IMR-90 (cell line): Measurements from ENCODE around the gene PALB2. TPM values are rescaled to one million over a fixed set of nuclear protein-coding genes. Genes with fewer than 3 reads are reported as not detected.

Experiments used
- ATAC-seq: fragments of 200-7000 bp; cut with Tn5 transposase; 2 replicates; pipeline ENCODE4 v1.9.1; 2020; ENCODE audit warnings: low read depth, mild to moderate bottlenecking, moderate library complexity
- BruUV-seq: library from RNA; stranded (reverse); fragments of 400-500 nt; replicated peaks from 2 replicates; lab custom pipeline; 2021; lab: Mats Ljungman, UMichigan
- CTCF ChIA-PET: fragments of 300-600 bp; formaldehyde crosslinking; extraction: SDS; loops from one replicate; lab custom pipeline; 2021; ENCODE audit warnings: antibody characterized with exemption; lab: Yijun Ruan, JAX
- POLR2A ChIA-PET: fragments of 300-600 bp; sonication (Branson Sonifier 250); formaldehyde crosslinking; loops from one replicate; lab custom pipeline; 2022; ENCODE audit warnings: antibody characterized with exemption; ENCODE audit not compliant: unreplicated experiment; lab: Charles Lee
- DNase-seq: peaks from one replicate; pipeline ENCODE4 v3.0.0; 2013
- H2AFZ ChIP-seq: replicated peaks from 2 replicates; pipeline ENCODE3; 2013; ENCODE audit warnings: low read length, mild to moderate bottlenecking; ENCODE audit not compliant: poor library complexity
- H2AK5ac ChIP-seq: 2 replicates; pipeline ENCODE4 v1.6.1; 2013; ENCODE audit warnings: low read depth, low read length, inconsistent platforms
- H2AK9ac ChIP-seq: replicated peaks from 2 replicates; pipeline ENCODE3; 2013; ENCODE audit warnings: mild to moderate bottlenecking, low read depth, low read length, moderate library complexity; ENCODE audit not compliant: poor library complexity
- H2BK120ac ChIP-seq: 2 replicates; pipeline ENCODE4 v1.6.1; 2013; ENCODE audit warnings: low read depth, low read length, inconsistent platforms
- H2BK15ac ChIP-seq: 3 replicates; pipeline ENCODE4 v1.6.1; 2013; ENCODE audit warnings: low read depth, low read length, inconsistent platforms
- H2BK20ac ChIP-seq: 2 replicates; pipeline ENCODE4 v1.6.1; 2013; ENCODE audit warnings: low read depth, mild to moderate bottlenecking, inconsistent platforms, low read length, moderate library complexity
- H2BK5ac ChIP-seq: 2 replicates; pipeline ENCODE4 v1.6.1; 2013; ENCODE audit warnings: mild to moderate bottlenecking, low read depth, low read length, inconsistent platforms; ENCODE audit not compliant: poor library complexity, severe bottlenecking
- H3K14ac ChIP-seq: replicated peaks from 2 replicates; pipeline ENCODE4 v1.6.1; 2013; ENCODE audit warnings: low read depth, low read length, inconsistent platforms
- H3K18ac ChIP-seq: 2 replicates; pipeline ENCODE4 v1.6.1; 2013; ENCODE audit warnings: low read depth, low read length, control low read depth
- H3K23ac ChIP-seq: 2 replicates; pipeline ENCODE4 v1.6.1; 2013; ENCODE audit warnings: low read depth, low read length, inconsistent platforms
- H3K27ac ChIP-seq: 2 replicates; pipeline ENCODE4 v1.5.1; 2013; ENCODE audit warnings: mild to moderate bottlenecking, control low read depth, low read length; ENCODE audit not compliant: insufficient read depth
- H3K27me3 ChIP-seq: 2 replicates; pipeline ENCODE4 v1.6.1; 2013; ENCODE audit warnings: low read length; ENCODE audit not compliant: control insufficient read depth, insufficient read depth
- H3K36me3 ChIP-seq: 2 replicates; pipeline ENCODE4 v1.6.1; 2013; ENCODE audit warnings: low read length, mixed read lengths; ENCODE audit not compliant: control insufficient read depth, insufficient read depth
- H3K4ac ChIP-seq: 2 replicates; pipeline ENCODE4 v1.6.1; 2013; ENCODE audit warnings: low read depth, low read length, inconsistent platforms
- H3K4me1 ChIP-seq: 2 replicates; pipeline ENCODE4 v1.6.1; 2013; ENCODE audit warnings: low read length, mixed read lengths; ENCODE audit not compliant: control insufficient read depth, insufficient read depth
- H3K4me2 ChIP-seq: 2 replicates; pipeline ENCODE4 v1.6.1; 2013; ENCODE audit warnings: low read depth, mild to moderate bottlenecking, control low read depth, low read length, moderate library complexity
- H3K4me3 ChIP-seq: 2 replicates; pipeline ENCODE4 v1.5.1; 2013; ENCODE audit warnings: low read depth, mild to moderate bottlenecking, control low read depth, low read length, moderate library complexity; ENCODE audit not compliant: insufficient read depth
- H3K56ac ChIP-seq: 2 replicates; pipeline ENCODE4 v1.6.1; 2013; ENCODE audit warnings: low read length, inconsistent platforms; ENCODE audit not compliant: insufficient read depth; ENCODE audit errors: extremely low read depth
- H3K79me1 ChIP-seq, 2 experiments: 2 replicates each; pipeline ENCODE4 v1.6.1; 2013; ENCODE audit warnings: low read length in 2 of 2, inconsistent platforms in 1 of 2, low read depth in 1 of 2
- H3K9ac ChIP-seq: 2 replicates; pipeline ENCODE4 v1.6.1; 2013; ENCODE audit warnings: low read depth, low read length, control low read depth
- H3K9me1 ChIP-seq: 2 replicates; pipeline ENCODE4 v1.6.1; 2013; ENCODE audit warnings: low read length, inconsistent platforms; ENCODE audit not compliant: insufficient read depth
- H3K9me3 ChIP-seq: 2 replicates; pipeline ENCODE4 v1.6.1; 2013; ENCODE audit warnings: low read length; ENCODE audit not compliant: control insufficient read depth, insufficient read depth
- H4K20me1 ChIP-seq: 2 replicates; pipeline ENCODE4 v1.6.1; 2013; ENCODE audit warnings: low read length, inconsistent platforms; ENCODE audit not compliant: insufficient read depth
- H4K5ac ChIP-seq: 2 replicates; pipeline ENCODE4 v1.6.1; 2013; ENCODE audit warnings: mild to moderate bottlenecking, low read depth, low read length, control low read depth
- H4K8ac ChIP-seq, 2 experiments: 2 replicates each; pipeline ENCODE4 v1.6.1; 2013; ENCODE audit warnings: low read depth in 2 of 2, low read length in 2 of 2, control low read depth in 1 of 2, inconsistent platforms in 1 of 2
- H4K91ac ChIP-seq: 2 replicates; pipeline ENCODE4 v1.6.1; 2013; ENCODE audit warnings: low read depth, low read length, inconsistent platforms; ENCODE audit not compliant: insufficient read depth
- BHLHE40 ChIP-seq: fragments of 150-350 bp; IDR thresholded peaks from 2 replicates; pipeline ENCODE4 v1.6.1; 2016; ENCODE audit warnings: mild to moderate bottlenecking, low read depth, low read length
- CEBPB ChIP-seq: IDR thresholded peaks from 2 replicates; pipeline ENCODE4 v1.6.1; 2012; ENCODE audit warnings: low read depth, low read length, improper control_type of control experiment
- CHD1 ChIP-seq: IDR thresholded peaks from 2 replicates; pipeline ENCODE4 v1.6.1; 2012; ENCODE audit warnings: low read depth, low read length, improper control_type of control experiment
- ELK1 ChIP-seq: fragments of 150-350 bp; IDR thresholded peaks from 2 replicates; pipeline ENCODE4 v1.6.1; 2016; ENCODE audit warnings: low read depth, mild to moderate bottlenecking, low read length, moderate library complexity, borderline replicate concordance
- MAFK ChIP-seq: IDR thresholded peaks from 2 replicates; pipeline ENCODE4 v1.6.1; 2012; ENCODE audit warnings: low read depth, low read length, improper control_type of control experiment
- NFE2L2 ChIP-seq: fragments of 150-350 bp; IDR thresholded peaks from 2 replicates; pipeline ENCODE4 v1.6.1; 2016; ENCODE audit warnings: low read depth, mild to moderate bottlenecking, low read length
- POLR2A ChIP-seq: IDR thresholded peaks from 2 replicates; pipeline ENCODE4 v1.6.1; 2012; ENCODE audit warnings: mild to moderate bottlenecking, low read depth, low read length
- dilution Hi-C: fragments of 300-500 bp; cut with HindIII; formaldehyde crosslinking; loops from one replicate; pipeline ENCODE4 v1.14.3; 2018; ENCODE audit warnings: low sequenced_read_pairs; ENCODE audit not compliant: unreplicated experiment
- in situ Hi-C: fragments of 300-500 bp; cut with MboI; formaldehyde crosslinking; loops from 3 replicates; pipeline ENCODE4 v1.14.3; 2019; ENCODE audit warnings: low sequenced_read_pairs, inconsistent platforms, mixed read lengths
- intact Hi-C: fragments of 100-400 bp; cut with micrococcal nuclease; formaldehyde crosslinking; loops from 2 replicates; pipeline ENCODE4 v1.10.0; 2022
- polyA plus RNA-seq, 3 experiments: library from polyadenylated mRNA; depleted of rRNA; stranded (reverse); fragments of >200 nt; gene quantifications; 2 replicates each; pipeline ENCODE4 v1.2.3, GENCODE V29; 2012; ENCODE audit warnings: low replicate concordance in 1 of 3
- total RNA-seq: library from RNA; depleted of rRNA; stranded (reverse); fragments of >200 nt; gene quantifications from 2 replicates; pipeline ENCODE4 v1.2.3, GENCODE V29; 2012

PALB2 gene
- total and polyA plus RNA-seq, 2 of the 4 experiments (the other 2 are of a cell fraction) = 4.1 to 8.6 TPM

- H3K56ac ChIP-seq = no peak overlapping the region
- intact Hi-C loops = no loop called here
- no peak overlapping the region for H3K27ac ChIP-seq
- H3K9ac ChIP-seq = no peak overlapping the region
- no peak overlapping the region for H3K23ac ChIP-seq
- no peaks in the 10 kb centered on the region for H3K9me3 ChIP-seq
- no peak overlapping the region for H2BK20ac ChIP-seq
- no peak overlapping the region for H4K91ac ChIP-seq
- ATAC-seq (no peak), DNase-seq (no peak)
- BruUV-seq = no TSS peak
- TF ChIP-seq MAFK = no peak
- TF ChIP-seq CEBPB = no peak
- TF ChIP-seq BHLHE40 = no peak
- TF ChIP-seq NFE2L2 = no peak
- no peak for TF ChIP-seq POLR2A
- TF ChIP-seq CHD1 = no peak
- no peak for TF ChIP-seq ELK1
- no peak overlapping the region for H2AFZ ChIP-seq
- H3K4ac ChIP-seq = no peak overlapping the region
- no peaks in the 10 kb centered on the region for H3K9me1 ChIP-seq
- CTCF ChIA-PET = interaction anchor here (1.1 kb wide), 1 partner anchor 24 kb away, joined by 3 read pairs; the partner anchor contains the start of gene UBFD1
- H3K14ac ChIP-seq = no peak overlapping the region
- no peak overlapping the region for H3K4me3 ChIP-seq
- H3K79me1 ChIP-seq = peaks cover 9 to 30% of the 10 kb centered on the region in 2 experiments
- H4K8ac ChIP-seq = no peak overlapping the region
- no peak overlapping the region for H2AK9ac ChIP-seq
- H2BK120ac ChIP-seq = no peak overlapping the region
- no peaks in the 10 kb centered on the region for H3K27me3 ChIP-seq
- no peak overlapping the region for H2BK15ac ChIP-seq
- in situ Hi-C loops = no loop called here
- H4K20me1 ChIP-seq = no peaks in the 10 kb centered on the region; the same call in 1 of the 2 replicates
- no peaks in the 10 kb centered on the region for H3K4me1 ChIP-seq
- H4K5ac ChIP-seq = no peak overlapping the region
- peaks cover 40% of the 10 kb centered on the region for H3K36me3 ChIP-seq
- POLR2A ChIA-PET = no interaction called here
- H2BK5ac ChIP-seq = no peak overlapping the region
- no peak overlapping the region for H2AK5ac ChIP-seq
- no peak overlapping the region for H3K18ac ChIP-seq
- dilution Hi-C loops = no loop called here
- H3K4me2 ChIP-seq = no peak overlapping the region
Measured at GRCh38 chr16:23581764-23582163, 59.3 kb downstream of the PALB2 start.
